OCI-LY3 (cell line): ENCODE measurements around the gene ITGA4.

ENCODE experiments used
- H2AFZ ChIP-seq: fragments of 200-600, 300-600 bp; shearing (Covaris generic); 2 replicates; pipeline ENCODE4 v1.6.0; 2014; ENCODE audit warnings: antibody characterized with exemption, low read depth, low read length
- H3K27ac ChIP-seq: fragments of 200-600, 300-600 bp; sonication (generic); 2 replicates; pipeline ENCODE4 v1.5.1; 2014; ENCODE audit warnings: mild to moderate bottlenecking, low read length, moderate library complexity, mixed read lengths
- H3K27me3 ChIP-seq: fragments of 200-600, 300-600 bp; sonication (generic); 2 replicates; pipeline ENCODE4 v1.6.1; 2014; ENCODE audit warnings: low read depth, low read length, mixed read lengths
- H3K36me3 ChIP-seq: fragments of 200-600, 300-600 bp; sonication (generic); replicated peaks from 2 replicates; pipeline ENCODE3; 2014; ENCODE audit warnings: low read depth, low read length, mixed read lengths
- H3K4me1 ChIP-seq: fragments of 300-600, 200-600 bp; sonication (generic); 2 replicates; pipeline ENCODE4 v1.6.1; 2014; ENCODE audit warnings: low read length, mixed read lengths
- H3K4me2 ChIP-seq: fragments of 200-600, 300-600 bp; sonication (generic); 2 replicates; pipeline ENCODE4 v1.6.1; 2014; ENCODE audit warnings: low read length, mixed read lengths
- H3K4me3 ChIP-seq: fragments of 300-600, 200-600 bp; sonication (generic); 2 replicates; pipeline ENCODE4 v1.5.1; 2014; ENCODE audit warnings: antibody characterized with exemption, mild to moderate bottlenecking, low read length, moderate library complexity
- H3K79me2 ChIP-seq: fragments of 300-600, 200-600 bp; shearing (Covaris generic); 2 replicates; pipeline ENCODE4 v1.6.1; 2014; ENCODE audit warnings: mild to moderate bottlenecking, low read length, mixed read lengths
- H3K9ac ChIP-seq: fragments of 300-600, 200-600 bp; shearing (Covaris generic); 2 replicates; pipeline ENCODE4 v1.6.0; 2014; ENCODE audit warnings: mild to moderate bottlenecking, low read length, moderate library complexity
- H3K9me3 ChIP-seq: fragments of 200-600, 300-600 bp; shearing (Covaris generic); 2 replicates; pipeline ENCODE4 v1.6.1; 2014; ENCODE audit warnings: low read length, mixed read lengths; ENCODE audit not compliant: insufficient read depth
- H4K20me1 ChIP-seq: fragments of 200-600, 300-600 bp; sonication (generic); 2 replicates; pipeline ENCODE4 v1.6.1; 2016; ENCODE audit warnings: low read length, mixed read lengths; ENCODE audit not compliant: insufficient read depth
- CTCF ChIP-seq: fragments of 200-600, 300-600 bp; sonication (generic); IDR thresholded peaks from 2 replicates; pipeline ENCODE4 v1.5.1; 2014; ENCODE audit warnings: antibody characterized with exemption, low read length, low read depth
- EZH2phosphoT487 ChIP-seq: fragments of 200-600 bp; shearing (Covaris generic); IDR thresholded peaks from 2 replicates; pipeline ENCODE4 v1.6.1; 2018; ENCODE audit warnings: antibody characterized with exemption, mixed run types, low read depth

The ITGA4 gene

GRCh38 chr2:181457121-181457740 lies at the start of gene ITGA4:
Gene ITGA4, plus strand, starts transcription at chr2:181457386. Its CDS starts 269 bp downstream, at chr2:181457655.
- peak within 1 kb of the TSS; percentile 96 for H3K4me2 ChIP-seq
- H2AFZ ChIP-seq: peak within 1 kb of the TSS; percentile 97
- no peaks in the 10 kb centered on the region for H3K9me3 ChIP-seq
- peaks cover 42% of the 10 kb centered on the region for H3K27me3 ChIP-seq
- H3K79me2 ChIP-seq: no peaks in the 10 kb centered on the region
- H3K9ac ChIP-seq: peak within 1 kb of the TSS; percentile 75
- H4K20me1 ChIP-seq: no peaks in the 10 kb centered on the region
- TF ChIP-seq CTCF: peak; percentile 82
- TF ChIP-seq EZH2phosphoT487: no peak
- H3K27ac ChIP-seq: no peak within 1 kb of the TSS
- peak within 1 kb of the TSS; percentile 88 for H3K4me3 ChIP-seq
- no peaks in the 10 kb centered on the region for H3K36me3 ChIP-seq
- H3K4me1 ChIP-seq: peaks cover 11% of the 10 kb centered on the region

DNA sequence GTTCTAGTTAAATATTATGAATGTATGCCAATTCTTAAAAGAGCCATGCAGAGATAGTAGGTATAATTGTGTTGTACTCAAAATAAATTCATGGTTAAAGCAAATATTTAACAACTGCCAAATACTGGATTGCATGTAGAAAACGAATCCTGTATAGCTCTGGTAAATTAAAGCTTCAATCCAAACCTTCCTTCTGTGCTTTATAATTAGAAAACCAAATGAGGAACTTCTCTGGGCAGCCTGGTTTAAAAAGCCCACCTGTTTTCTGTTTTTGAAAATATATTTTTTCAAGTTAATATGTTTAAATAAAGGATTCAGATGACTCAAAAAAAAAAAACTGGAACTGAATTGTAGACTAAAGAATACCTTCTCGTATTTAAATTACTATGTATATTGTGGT lies 48.3 kb upstream of the ITGA4 start:
- no peak overlapping the region for H3K4me2 ChIP-seq
- H4K20me1 ChIP-seq: no peaks in the 10 kb centered on the region
- no peaks in the 10 kb centered on the region for H3K9me3 ChIP-seq
- no peaks in the 10 kb centered on the region for H3K79me2 ChIP-seq
- no peaks in the 10 kb centered on the region for H3K36me3 ChIP-seq
- peaks cover 49% of the 10 kb centered on the region for H3K4me1 ChIP-seq
- no peak overlapping the region for H3K27ac ChIP-seq
- H3K4me3 ChIP-seq: no peak overlapping the region
- no peak overlapping the region for H3K9ac ChIP-seq
- H3K27me3 ChIP-seq: 0 out of 2 replicates have a peak, but pooled peaks cover under 1% of the 10 kb centered on the region
- TF ChIP-seq EZH2phosphoT487: no peak
- no peak for TF ChIP-seq CTCF
- no peak overlapping the region for H2AFZ ChIP-seq

DNA sequence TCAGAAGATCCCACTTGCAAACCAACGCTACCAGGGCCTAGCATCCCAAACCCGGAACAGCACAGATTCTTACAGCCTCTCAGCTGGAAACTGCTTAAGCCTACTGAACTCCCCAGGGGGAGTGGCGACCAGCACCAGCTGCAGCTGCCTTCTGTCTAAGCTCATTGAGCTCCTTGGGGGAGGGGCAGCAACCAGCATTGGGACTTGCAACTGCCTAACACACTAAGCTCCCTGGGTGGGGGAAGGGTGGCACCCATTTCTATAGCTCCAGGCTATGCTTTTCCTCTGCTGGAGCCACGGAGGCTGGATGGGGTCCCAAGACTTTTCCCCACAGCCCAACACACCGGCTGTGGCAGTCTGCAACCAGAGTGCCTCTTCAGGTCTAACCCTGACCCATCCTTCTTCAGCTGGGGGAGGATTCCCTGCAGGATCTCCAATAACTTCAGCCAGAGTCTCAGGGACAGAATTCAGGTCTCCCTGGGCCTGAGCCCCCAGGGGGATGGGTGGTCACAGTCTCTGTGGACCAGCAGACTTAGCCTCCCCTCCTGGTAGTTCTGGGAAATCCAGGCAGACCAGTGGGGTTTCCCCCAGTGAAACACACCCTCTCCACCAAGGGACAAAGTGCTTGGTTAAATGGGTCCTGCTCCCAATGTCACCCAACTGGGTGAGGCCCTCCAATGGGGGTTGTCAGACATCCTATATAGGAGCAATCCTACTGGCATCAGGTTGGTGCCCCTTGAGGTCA lies 45.9 kb upstream of the ITGA4 start:
- Histone ChIP-seq H3K79me2 (no peaks in the 10 kb centered on the region), H3K36me3 (no peaks in the 10 kb centered on the region), H3K9me3 (no peaks in the 10 kb centered on the region), H3K4me2 (peak overlapping the region; percentile 87), H3K27me3 (no peaks in the 10 kb centered on the region), H4K20me1 (no peaks in the 10 kb centered on the region), H3K4me3 (peak overlapping the region; percentile 66), H3K4me1 (peaks cover 32% of the 10 kb centered on the region), H2AFZ (peak overlapping the region; percentile 61), H3K27ac (peak overlapping the region; percentile 35), H3K9ac (peak overlapping the region; percentile 62)
- no peak for TF ChIP-seq EZH2phosphoT487
- TF ChIP-seq CTCF: peak; percentile 19; the same call in 1 of the 2 replicates

GRCh38 chr2:181419129-181419855 lies 37.9 kb upstream of the ITGA4 start:
- Histone ChIP-seq H3K4me2 (peak overlapping the region; percentile 18; the same call in 1 of the 2 replicates), H2AFZ (no peak overlapping the region), H4K20me1 (no peaks in the 10 kb centered on the region), H3K79me2 (no peaks in the 10 kb centered on the region), H3K27me3 (no peaks in the 10 kb centered on the region), H3K4me3 (no peak overlapping the region), H3K4me1 (peaks cover 33% of the 10 kb centered on the region), H3K27ac (no peak overlapping the region), H3K9ac (no peak overlapping the region), H3K9me3 (no peaks in the 10 kb centered on the region), H3K36me3 (no peaks in the 10 kb centered on the region)
- no peak for TF ChIP-seq EZH2phosphoT487
- TF ChIP-seq CTCF: no peak
